ENCODE results near the gene ARHGEF4. TPM values are rescaled to one million over a fixed set of nuclear protein-coding genes. Genes with fewer than 3 reads are reported as not detected.

Gene ARHGEF4
- total RNA-seq, 2 donors from 2014 or later, result 50.3 to 54.7 TPM

- peaks cover 14% of the 10 kb centered on the region for H3K4me1 Mint-ChIP-seq
- no peak overlapping the region for H3K27ac Mint-ChIP-seq
- WGBS, 2 experiments (ENCODE audit: insufficient coverage in 1 of 2, insufficient read length in 1 of 2), result 100% methylated on average over 1 of the region's 1 CpG; no CpG with 5 or more reads in 1 of the 2 experiments
- no peaks in the 10 kb centered on the region for H3K9me3 Mint-ChIP-seq
- H3K9me3 ChIP-seq (ENCODE audit: control insufficient read depth, low read length), result no peaks in the 10 kb centered on the region
- H3K27ac ChIP-seq (ENCODE audit: low read depth, low read length), result no peak overlapping the region
- DNase-seq, result no peak
- H3K36me3 Mint-ChIP-seq (ENCODE audit: low read depth), result no peaks in the 10 kb centered on the region
- H3K27me3 Mint-ChIP-seq (ENCODE audit: insufficient read depth), result no peaks in the 10 kb centered on the region
- H3K9ac ChIP-seq (ENCODE audit: extremely low read depth, low read length, poor library complexity, severe bottlenecking), result no peak overlapping the region
- H3K27me3 ChIP-seq (ENCODE audit: control insufficient read depth, insufficient read depth, low read length, poor library complexity, severe bottlenecking), result no peaks in the 10 kb centered on the region
- no peak overlapping the region for H3K4me3 ChIP-seq (ENCODE audit: low read length)
- peak; percentile 56 for TF ChIP-seq CTCF (conservative IDR thresholded peaks at IDR 0.05)
- H3K4me1 ChIP-seq (ENCODE audit: control insufficient read depth, insufficient read depth, low read length), result no peaks in the 10 kb centered on the region
- no peak overlapping the region for H3K4me3 Mint-ChIP-seq
- H3K36me3 ChIP-seq (ENCODE audit: control insufficient read depth, insufficient read depth, low read length), result no peaks in the 10 kb centered on the region
These were observed 172.3 kb downstream of the ARHGEF4 start for GRCh38 chr2:131008967-131009366.

DNA sequence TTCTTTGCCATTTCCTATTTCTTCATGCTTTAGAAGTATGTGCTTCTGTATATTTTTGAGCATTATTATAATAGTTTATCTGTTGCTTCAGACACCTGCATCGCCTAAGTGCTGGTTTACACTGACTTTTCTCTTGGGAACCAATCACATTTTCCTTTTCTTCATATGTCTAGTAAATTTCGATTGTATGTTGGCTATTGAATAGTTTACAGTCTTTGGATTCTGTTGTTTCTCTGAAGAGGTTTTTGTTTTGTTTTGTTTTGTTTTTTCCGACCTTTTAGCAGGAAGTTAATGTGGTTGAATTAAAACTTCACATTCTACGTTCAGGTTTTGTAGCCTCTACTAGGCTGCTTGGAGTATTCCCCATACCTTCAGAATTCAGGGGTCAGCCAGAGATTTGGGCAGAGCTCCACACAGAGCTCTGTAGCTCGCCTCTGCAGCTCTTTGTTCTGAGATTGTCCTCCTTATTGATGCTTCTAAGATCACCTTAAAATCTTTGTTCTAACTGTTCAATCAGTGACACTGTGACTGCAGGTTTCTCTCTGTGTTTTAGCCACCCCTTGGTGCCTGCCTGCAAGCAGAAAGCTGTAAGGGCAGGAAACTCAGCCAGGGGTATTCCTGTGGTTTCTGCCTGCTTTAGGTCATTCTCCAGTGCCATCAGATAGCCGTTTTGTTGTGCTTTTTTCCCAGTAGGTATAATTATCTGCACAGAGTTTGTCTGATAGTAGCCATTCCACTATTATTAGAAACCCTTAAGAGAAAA, 173.2 kb downstream of the ARHGEF4 start:
- Histone ChIP-seq H3K4me3 (ENCODE audit: low read length) (no peak overlapping the region), H3K36me3 (ENCODE audit: control insufficient read depth, insufficient read depth, low read length) (no peaks in the 10 kb centered on the region), H3K9ac (ENCODE audit: extremely low read depth, low read length, poor library complexity, severe bottlenecking) (no peak overlapping the region), H3K27ac (ENCODE audit: low read depth, low read length) (no peak overlapping the region), H3K9me3 (ENCODE audit: control insufficient read depth, low read length) (no peaks in the 10 kb centered on the region), H3K27me3 (ENCODE audit: control insufficient read depth, insufficient read depth, low read length, poor library complexity, severe bottlenecking) (no peaks in the 10 kb centered on the region), H3K4me1 (ENCODE audit: control insufficient read depth, insufficient read depth, low read length) (no peaks in the 10 kb centered on the region)
- no peaks in the 10 kb centered on the region for H3K36me3 Mint-ChIP-seq (ENCODE audit: low read depth)
- WGBS, 2 experiments (ENCODE audit: insufficient coverage in 1 of 2, insufficient read length in 1 of 2), result 86 to 92% methylated on average over 2 to 6 of the region's 6 CpGs
- no peaks in the 10 kb centered on the region for H3K9me3 Mint-ChIP-seq
- peaks cover 13% of the 10 kb centered on the region for H3K4me1 Mint-ChIP-seq
- no peak overlapping the region for H3K4me3 Mint-ChIP-seq
- no peak for TF ChIP-seq CTCF (conservative IDR thresholded peaks at IDR 0.05)
- DNase-seq, result peak; percentile 17
- no peaks in the 10 kb centered on the region for H3K27me3 Mint-ChIP-seq (ENCODE audit: insufficient read depth)
- H3K27ac Mint-ChIP-seq, result no peak overlapping the region

GRCh38 chr2:131010566-131010965, 173.9 kb downstream of the ARHGEF4 start:
- Histone ChIP-seq H3K27ac (ENCODE audit: low read depth, low read length) (no peak overlapping the region), H3K4me3 (ENCODE audit: low read length) (no peak overlapping the region), H3K9ac (ENCODE audit: extremely low read depth, low read length, poor library complexity, severe bottlenecking) (no peak overlapping the region), H3K4me1 (ENCODE audit: control insufficient read depth, insufficient read depth, low read length) (no peaks in the 10 kb centered on the region), H3K36me3 (ENCODE audit: control insufficient read depth, insufficient read depth, low read length) (no peaks in the 10 kb centered on the region), H3K9me3 (ENCODE audit: control insufficient read depth, low read length) (no peaks in the 10 kb centered on the region), H3K27me3 (ENCODE audit: control insufficient read depth, insufficient read depth, low read length, poor library complexity, severe bottlenecking) (no peaks in the 10 kb centered on the region)
- no peaks in the 10 kb centered on the region for H3K9me3 Mint-ChIP-seq
- no peak for TF ChIP-seq CTCF (conservative IDR thresholded peaks at IDR 0.05)
- no peaks in the 10 kb centered on the region for H3K36me3 Mint-ChIP-seq (ENCODE audit: low read depth)
- H3K4me3 Mint-ChIP-seq, result no peak overlapping the region
- DNase-seq, result peak; percentile 11
- no peaks in the 10 kb centered on the region for H3K27me3 Mint-ChIP-seq (ENCODE audit: insufficient read depth)
- 91 to 94% methylated on average over 4 of the region's 4 CpGs for WGBS, 2 experiments (ENCODE audit: insufficient coverage in 1 of 2, insufficient read length in 1 of 2)
- H3K27ac Mint-ChIP-seq, result no peak overlapping the region
- H3K4me1 Mint-ChIP-seq, result peaks cover 12% of the 10 kb centered on the region
